Type B pancreatic cell (in vitro differentiated cells): Measurements from ENCODE around the gene MGAT1. TPM values are rescaled to one million over a fixed set of nuclear protein-coding genes. Genes with fewer than 3 reads are reported as not detected.

Source experiments
- DNase-seq: peaks from one replicate; pipeline ENCODE4 v3.0.0; 2021; ENCODE audit warnings: mixed read lengths; ENCODE audit not compliant: unreplicated experiment; ENCODE audit errors: extremely low spot score
- H3K27ac Mint-ChIP-seq: 2 replicates; pipeline ENCODE4 v1.8.0; 2021; ENCODE audit warnings: mild to moderate bottlenecking, mixed read lengths
- H3K27me3 Mint-ChIP-seq: 2 replicates; pipeline ENCODE4 v1.8.0; 2021; ENCODE audit warnings: mixed read lengths
- H3K36me3 Mint-ChIP-seq: 2 replicates; pipeline ENCODE4 v1.8.0; 2021; ENCODE audit warnings: mixed read lengths
- H3K4me1 Mint-ChIP-seq: one replicate; pipeline ENCODE4 v1.8.0; 2021; ENCODE audit warnings: mixed read lengths; ENCODE audit not compliant: unreplicated experiment
- H3K4me3 Mint-ChIP-seq: 2 replicates; pipeline ENCODE4 v1.8.0; 2021; ENCODE audit warnings: mild to moderate bottlenecking, mixed read lengths
- H3K9me3 Mint-ChIP-seq: 2 replicates; pipeline ENCODE4 v1.8.0; 2021; ENCODE audit warnings: mixed read lengths
- CTCF ChIP-seq: fragments of 200-600 bp; sonication (generic); conservative IDR thresholded peaks from 2 replicates; pipeline ENCODE4 v1.5.0; 2021; ENCODE audit warnings: antibody characterized with exemption, mild to moderate bottlenecking
- total RNA-seq: library from RNA; stranded (reverse); gene quantifications from 2 replicates; pipeline ENCODE4 v1.2.1, GENCODE V29; 2021; ENCODE audit warnings: low replicate concordance

MGAT1 gene
- total RNA-seq, 1 donor from 2014 or later = 74.8 TPM

- H3K36me3 Mint-ChIP-seq = no peaks in the 10 kb centered on the region
- no peak overlapping the region for H3K4me3 Mint-ChIP-seq
- H3K9me3 Mint-ChIP-seq = no peaks in the 10 kb centered on the region
- H3K27me3 Mint-ChIP-seq = peaks cover 60% of the 10 kb centered on the region
- no peaks in the 10 kb centered on the region for H3K4me1 Mint-ChIP-seq
- DNase-seq = no peak
- no peak overlapping the region for H3K27ac Mint-ChIP-seq
- TF ChIP-seq CTCF = no peak
Observed at GRCh38 chr5:180739271-180739670, 63.3 kb downstream of the MGAT1 start.

DNA sequence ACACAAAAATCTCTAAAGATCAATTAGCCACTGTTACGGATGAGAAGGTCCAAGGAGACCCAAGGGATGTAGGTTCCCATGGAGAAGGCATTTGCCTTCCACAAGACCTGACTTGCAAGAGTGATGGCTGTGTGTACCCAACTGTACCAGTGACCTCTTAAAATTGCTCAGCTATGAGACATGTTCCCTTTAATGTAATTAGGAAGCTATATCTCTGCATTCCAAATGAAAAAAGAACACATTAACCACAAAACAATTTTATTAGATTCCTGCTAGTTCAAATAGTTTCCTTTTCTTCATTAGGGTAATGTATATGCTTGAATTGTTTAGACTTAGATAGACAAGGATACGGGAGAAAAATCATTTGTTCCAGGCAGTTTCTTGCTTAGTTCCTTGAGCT is 66.1 kb downstream of the MGAT1 start:
- no peak overlapping the region for H3K27ac Mint-ChIP-seq
- H3K27me3 Mint-ChIP-seq = peaks cover 72% of the 10 kb centered on the region
- H3K4me3 Mint-ChIP-seq = no peak overlapping the region
- H3K9me3 Mint-ChIP-seq = no peaks in the 10 kb centered on the region
- no peaks in the 10 kb centered on the region for H3K4me1 Mint-ChIP-seq
- H3K36me3 Mint-ChIP-seq = no peaks in the 10 kb centered on the region
- DNase-seq = no peak
- TF ChIP-seq CTCF = no peak

Other genes starting within 250 kb of the MGAT1 start
- gene SCGB3A1, start 211.3 kb downstream of the MGAT1 start, total RNA-seq = not detected in 2 replicates
- gene FLT4, start 153.2 kb downstream of the MGAT1 start, total RNA-seq = 0.45 and 3.4 TPM in 2 replicates
- gene OR2Y1, start 62.7 kb downstream of the MGAT1 start, total RNA-seq = not detected in 2 replicates
- 45.6 and 49.8 TPM in 2 replicates for gene ZFP62, start 58.5 kb upstream of the MGAT1 start, total RNA-seq
- gene BTNL8, start 96.4 kb upstream of the MGAT1 start, total RNA-seq = 0.87 and 2.0 TPM in 2 replicates
- 0.82 and 2.7 TPM in 2 replicates for gene BTNL3, start 186.0 kb upstream of the MGAT1 start, total RNA-seq
- 0.19 and 0.39 TPM in 2 replicates for gene BTNL9, start 237.5 kb upstream of the MGAT1 start, total RNA-seq